Cortex of kidney (tissue), 1 donor: ENCODE results near the gene HYAL3.

Experiments
- DNase-seq: peaks from one replicate; lab custom pipeline; 2025; lab: John Stamatoyannopoulos, UW

The HYAL3 gene

GRCh38 chr3:50327943-50328691 lies 28.9 kb upstream of the HYAL3 start, which contains the start of gene TUSC2:
TUSC2 (minus strand) TSS chr3:50328223; CDS start chr3:50328099, 124 bp downstream.
- DNase-seq = no peak

GRCh38 chr3:50327129-50327528 lies 27.9 kb upstream of the HYAL3 start:
- no peak for DNase-seq

- no peak for DNase-seq
Measured at GRCh38 chr3:50326182-50326541, 27.0 kb upstream of the HYAL3 start.

GRCh38 chr3:50325497-50326181 lies 26.4 kb upstream of the HYAL3 start:
- no peak for DNase-seq

- no peak for DNase-seq
Measured at GRCh38 chr3:50325113-50325480, 25.9 kb upstream of the HYAL3 start.

- DNase-seq = no peak
Measured at GRCh38 chr3:50324351-50325112, 25.3 kb upstream of the HYAL3 start.

GRCh38 chr3:50323614-50324199 lies 24.5 kb upstream of the HYAL3 start:
- DNase-seq = no peak

- DNase-seq = no peak
Measured at GRCh38 chr3:50323092-50323600, 23.9 kb upstream of the HYAL3 start.

- DNase-seq = no peak
Measured at GRCh38 chr3:50322386-50323091, 23.3 kb upstream of the HYAL3 start, which contains the start of gene HYAL2. HYAL2 (minus strand) TSS chr3:50322745; CDS start chr3:50320489, 2,256 bp downstream.

GRCh38 chr3:50322115-50322385 lies 22.8 kb upstream of the HYAL3 start:
- DNase-seq = no peak

- no peak for DNase-seq
Measured at GRCh38 chr3:50321336-50322114, 22.3 kb upstream of the HYAL3 start.

- no peak for DNase-seq
Measured at GRCh38 chr3:50320853-50321335, 21.7 kb upstream of the HYAL3 start.

- DNase-seq = no peak
Measured at GRCh38 chr3:50319894-50320625, 20.9 kb upstream of the HYAL3 start.

GRCh38 chr3:50319181-50319893 lies 20.1 kb upstream of the HYAL3 start:
- no peak for DNase-seq

- no peak for DNase-seq
Measured at GRCh38 chr3:50318615-50319014, 19.4 kb upstream of the HYAL3 start.

- no peak for DNase-seq
Measured at GRCh38 chr3:50318163-50318562, 19.0 kb upstream of the HYAL3 start.

GRCh38 chr3:50317300-50317699 lies 18.1 kb upstream of the HYAL3 start:
- no peak for DNase-seq

- DNase-seq = no peak
Measured at GRCh38 chr3:50316657-50317242, 17.5 kb upstream of the HYAL3 start.

- DNase-seq = no peak
Measured at GRCh38 chr3:50314816-50315215, 15.6 kb upstream of the HYAL3 start.
